ENCODE results near the gene CNST.

DNA sequence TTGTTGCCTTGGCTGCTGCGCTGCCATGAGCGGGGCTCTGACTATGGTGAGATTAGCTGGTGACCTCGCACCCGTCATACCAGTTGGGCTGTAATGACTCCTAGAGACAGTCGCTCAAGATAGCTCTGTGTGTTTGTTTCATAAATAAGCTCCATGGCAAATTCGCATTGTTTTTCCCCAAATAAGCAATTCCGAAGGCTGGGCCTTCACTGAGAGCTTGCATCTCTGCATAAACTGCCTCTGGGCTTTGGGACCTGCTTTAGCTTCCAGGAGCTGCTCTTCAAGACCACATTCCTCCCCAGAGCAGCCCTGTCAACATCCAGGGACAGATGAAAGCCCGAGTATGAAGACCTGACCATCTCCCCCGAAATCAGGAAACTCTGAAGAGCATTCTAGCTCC is 117.3 kb downstream of the CNST start:
- TF ChIP-seq, protein P1, sequence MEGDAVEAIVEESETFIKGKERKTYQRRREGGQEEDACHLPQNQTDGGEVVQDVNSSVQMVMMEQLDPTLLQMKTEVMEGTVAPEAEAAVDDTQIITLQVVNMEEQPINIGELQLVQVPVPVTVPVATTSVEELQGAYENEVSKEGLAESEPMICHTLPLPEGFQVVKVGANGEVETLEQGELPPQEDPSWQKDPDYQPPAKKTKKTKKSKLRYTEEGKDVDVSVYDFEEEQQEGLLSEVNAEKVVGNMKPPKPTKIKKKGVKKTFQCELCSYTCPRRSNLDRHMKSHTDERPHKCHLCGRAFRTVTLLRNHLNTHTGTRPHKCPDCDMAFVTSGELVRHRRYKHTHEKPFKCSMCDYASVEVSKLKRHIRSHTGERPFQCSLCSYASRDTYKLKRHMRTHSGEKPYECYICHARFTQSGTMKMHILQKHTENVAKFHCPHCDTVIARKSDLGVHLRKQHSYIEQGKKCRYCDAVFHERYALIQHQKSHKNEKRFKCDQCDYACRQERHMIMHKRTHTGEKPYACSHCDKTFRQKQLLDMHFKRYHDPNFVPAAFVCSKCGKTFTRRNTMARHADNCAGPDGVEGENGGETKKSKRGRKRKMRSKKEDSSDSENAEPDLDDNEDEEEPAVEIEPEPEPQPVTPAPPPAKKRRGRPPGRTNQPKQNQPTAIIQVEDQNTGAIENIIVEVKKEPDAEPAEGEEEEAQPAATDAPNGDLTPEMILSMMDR (conservative IDR thresholded peaks at IDR 0.05; ENCODE audit: low read length), result no peak
- TF ChIP-seq EZH2phosphoT487 (IDR thresholded peaks at IDR 0.05; ENCODE audit: borderline replicate concordance, low read depth, low read length), result no peak

Data from OCI-LY7 (cell line).